Measurements from ENCODE around the gene CLDN14.

GRCh38 chr21:36429947-36430546 is 49.9 kb downstream of the CLDN14 start:
- TF ChIP-seq CTCF (IDR thresholded peaks at IDR 0.05; ENCODE audit: low read length), result no peak
- TF ChIP-seq EZH2 (optimal IDR thresholded peaks at IDR 0.05; ENCODE audit: low read depth, low read length), result no peak
